ENCODE measurements around the gene ZNF341. TPM values are rescaled to one million over a fixed set of nuclear protein-coding genes. Genes with fewer than 3 reads are reported as not detected.

Gene ZNF341
- total and polyA plus RNA-seq, 2 of the 8 experiments (the other 6 are each of a cell fraction or from before 2014, with no cell fraction given): 5.8 to 6.4 TPM

DNA sequence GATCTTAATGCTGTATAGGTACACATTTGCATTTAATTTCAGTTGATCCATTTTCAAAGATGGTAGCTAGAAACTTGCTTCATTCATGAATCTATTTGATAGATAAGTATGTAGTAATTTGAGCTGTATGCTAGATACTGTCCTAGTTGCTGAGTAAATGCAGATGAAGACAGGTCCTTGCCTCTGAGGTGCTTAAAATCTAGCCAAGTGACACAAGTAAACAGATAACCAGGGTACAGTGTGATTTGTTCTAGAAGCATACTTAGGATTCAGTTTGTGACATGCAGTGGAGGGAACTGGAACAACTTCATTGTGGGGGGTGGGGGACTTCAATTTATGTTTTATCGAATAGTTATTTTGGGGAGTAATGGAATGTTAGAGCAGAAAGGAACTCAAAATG is 88.6 kb downstream of the ZNF341 start:
- FAIRE-seq: no peak
- CTCF ChIA-PET (ENCODE audit: partially characterized antibody): interaction anchor here (1.2 to 1.4 kb wide), 2 partner anchors 16 to 28 kb away, joined by 6 to 7 read pairs; no protein-coding TSS in a partner anchor
- 91% methylated on average over 1 of the region's 1 CpG; no CpG with 5 or more reads in 1 of the 2 experiments for WGBS, 2 experiments (ENCODE audit: extremely low coverage in 1 of 2, insufficient coverage in 1 of 2, insufficient read length in 1 of 2, insufficient replicate concordance in 2 of 2, low coverage in 1 of 2, low lambda C conversion rate in 2 of 2, missing lambda C conversion rate in 1 of 2)

More for the DNA sequence above, 88.6 kb downstream of the ZNF341 start:
- Histone ChIP-seq H3K14ac (ENCODE audit: insufficient read length) (no peak overlapping the region), H3K27me3 (replicated peaks in 1 of 4; ENCODE audit: control insufficient read depth in 3 of 4, extremely low read depth in 1 of 4, insufficient read depth in 3 of 4, low read length in 3 of 4) (no peaks in the 10 kb centered on the region), H4K91ac (replicated peaks; ENCODE audit: insufficient read length, low read length) (no peak overlapping the region), H4K5ac (ENCODE audit: insufficient read length, low read depth, low read length) (no peak overlapping the region), H3K4ac (replicated peaks; ENCODE audit: insufficient read length, low read depth, low read length) (no peak overlapping the region), H2BK15ac (ENCODE audit: low read length) (no peak overlapping the region), H2BK20ac (ENCODE audit: low read length) (no peak overlapping the region), H4K8ac (ENCODE audit: extremely low read depth, insufficient read depth, low read length) (no peak overlapping the region), H4K20me1 (replicated peaks in 1 of 2; ENCODE audit: control insufficient read depth in 1 of 2, insufficient read depth in 2 of 2, low read length in 2 of 2) (peaks cover 8 to 22% of the 10 kb centered on the region in 2 experiments), H3K36me3 (ENCODE audit: control insufficient read depth in 2 of 4, insufficient read depth in 4 of 4, low read length in 3 of 4) (peaks cover 0 to 3% (median 0%) of the 10 kb centered on the region in 4 experiments; a peak in 1 of 8 replicates), H2AK5ac (ENCODE audit: low read depth, low read length) (no peak overlapping the region), H3K27ac (ENCODE audit: low read depth, low read length) (no peak overlapping the region), H3K23ac (ENCODE audit: insufficient read length) (no peak overlapping the region), H3K9me3 (ENCODE audit: insufficient read depth in 2 of 2, low read depth in 1 of 2, low read length in 1 of 2) (no peaks in the 10 kb centered on the region), H3K79me2 (ENCODE audit: control insufficient read depth in 1 of 2, insufficient read depth in 2 of 2, low read length in 2 of 2) (peaks cover 14 to 80% of the 10 kb centered on the region in 2 experiments), H3K9ac (replicated peaks in 1 of 4; ENCODE audit: extremely low read depth in 1 of 4, low read depth in 3 of 4, low read length in 3 of 4) (no peak overlapping the region), H3K23me2 (ENCODE audit: low read depth, low read length) (no peaks in the 10 kb centered on the region), H2AFZ (ENCODE audit: low read length) (no peak overlapping the region), H3K18ac (ENCODE audit: extremely low read depth, low read length) (no peak overlapping the region), H3K4me1 (replicated peaks in 1 of 4; ENCODE audit: control insufficient read depth in 3 of 4, insufficient read depth in 4 of 4, low read length in 3 of 4) (no peaks in the 10 kb centered on the region), H3K4me3 (ENCODE audit: extremely low read depth in 1 of 4, insufficient read depth in 2 of 4, low read depth in 3 of 4, low read length in 4 of 4) (no peak overlapping the region), H2BK120ac (replicated peaks; ENCODE audit: low read depth, low read length) (no peak overlapping the region), H3K79me1 (ENCODE audit: low read depth, low read length) (peaks cover 21% of the 10 kb centered on the region), H3K56ac (replicated peaks; ENCODE audit: insufficient read length, low read depth, low read length) (no peak overlapping the region), H2BK5ac (ENCODE audit: low read depth, low read length) (no peak overlapping the region), H2BK12ac (ENCODE audit: low read depth, low read length) (no peak overlapping the region), H3K4me2 (ENCODE audit: insufficient read depth in 1 of 2, low read depth in 2 of 2, low read length in 2 of 2) (no peak overlapping the region)
- POLR2A ChIA-PET (ENCODE audit: partially characterized antibody): interaction anchor here (1.2 kb wide), 1 partner anchor 9 kb away, joined by 4 read pairs; no protein-coding TSS in a partner anchor
- no peak for DNase-seq (ENCODE audit: low read depth in 1 of 2, low spot score in 2 of 2)
- TF ChIP-seq MAFK (IDR thresholded peaks at IDR 0.05; ENCODE audit: low read depth, low read length): no peak
- no peak for TF ChIP-seq SUZ12 (IDR thresholded peaks at IDR 0.05; ENCODE audit: low read length)
- no peak for TF ChIP-seq RAD21 (IDR thresholded peaks at IDR 0.05 in 1 of 2, conservative IDR thresholded peaks at IDR 0.05 in 1 of 2; ENCODE audit: low read depth in 2 of 2, low read length in 2 of 2)
- TF ChIP-seq, protein P1, sequence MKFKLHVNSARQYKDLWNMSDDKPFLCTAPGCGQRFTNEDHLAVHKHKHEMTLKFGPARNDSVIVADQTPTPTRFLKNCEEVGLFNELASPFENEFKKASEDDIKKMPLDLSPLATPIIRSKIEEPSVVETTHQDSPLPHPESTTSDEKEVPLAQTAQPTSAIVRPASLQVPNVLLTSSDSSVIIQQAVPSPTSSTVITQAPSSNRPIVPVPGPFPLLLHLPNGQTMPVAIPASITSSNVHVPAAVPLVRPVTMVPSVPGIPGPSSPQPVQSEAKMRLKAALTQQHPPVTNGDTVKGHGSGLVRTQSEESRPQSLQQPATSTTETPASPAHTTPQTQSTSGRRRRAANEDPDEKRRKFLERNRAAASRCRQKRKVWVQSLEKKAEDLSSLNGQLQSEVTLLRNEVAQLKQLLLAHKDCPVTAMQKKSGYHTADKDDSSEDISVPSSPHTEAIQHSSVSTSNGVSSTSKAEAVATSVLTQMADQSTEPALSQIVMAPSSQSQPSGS (IDR thresholded peaks at IDR 0.05; ENCODE audit: low read length): no peak
- no peak for TF ChIP-seq SIN3A (conservative IDR thresholded peaks at IDR 0.05 in 1 of 2, IDR thresholded peaks at IDR 0.05 in 1 of 2; ENCODE audit: low read depth in 1 of 2, low read length in 2 of 2)
- no peak for TF ChIP-seq SP4 (IDR thresholded peaks at IDR 0.05; ENCODE audit: low read length)
- no peak for TF ChIP-seq RXRA (IDR thresholded peaks at IDR 0.05; ENCODE audit: insufficient read depth, low read depth, low read length)

Measured in H1 (cell line).